DMS79 treated with DMSO at 0.1 percent for 48 hours (cell line): ENCODE results near the gene BSX.

Experiments
- DNase-seq: peaks from one replicate; lab custom pipeline; 2025; lab: John Stamatoyannopoulos, UW

Gene BSX

DNA sequence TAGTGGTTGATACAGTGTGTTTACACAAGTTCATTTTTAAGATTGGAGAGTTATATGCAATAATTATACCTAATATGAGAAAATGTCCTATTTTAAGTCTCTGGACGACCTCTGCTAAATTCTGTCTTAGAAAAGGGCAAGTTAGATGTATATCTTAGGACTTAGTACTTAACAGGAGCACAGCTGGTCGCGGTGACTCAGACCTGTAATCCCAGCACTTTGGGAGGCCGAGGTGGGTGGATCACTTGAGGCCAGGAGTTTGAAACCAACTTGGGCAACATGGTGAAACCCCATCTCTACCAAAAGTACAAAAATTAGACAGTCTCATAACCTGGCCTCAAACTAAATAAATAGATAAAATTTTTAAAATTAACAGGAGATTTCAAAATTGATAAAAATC is 27.2 kb downstream of the BSX start:
- no peak for DNase-seq

DNA sequence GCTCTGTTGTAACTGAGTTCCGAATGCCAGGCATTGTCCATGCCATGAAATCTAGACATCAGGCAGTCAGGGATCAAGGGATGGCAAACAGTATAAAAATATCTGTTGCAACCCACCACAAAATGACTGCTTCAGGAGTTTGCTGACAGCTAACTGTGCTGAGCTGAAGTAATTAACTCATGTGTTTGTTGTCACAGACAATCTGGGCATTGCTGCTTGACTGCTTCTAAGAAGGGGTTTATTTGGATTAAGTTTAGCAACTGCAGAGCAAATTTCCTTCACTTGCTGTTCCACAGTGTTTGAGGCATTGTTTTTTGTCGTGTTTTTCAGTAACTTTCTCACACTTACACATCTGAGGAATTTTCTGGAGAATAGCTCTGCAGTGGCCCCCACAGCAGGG is 30.4 kb downstream of the BSX start:
- no peak for DNase-seq

- no peak for DNase-seq
These were observed 43.1 kb downstream of the BSX start for GRCh38 chr11:122938557-122938956.

DNA sequence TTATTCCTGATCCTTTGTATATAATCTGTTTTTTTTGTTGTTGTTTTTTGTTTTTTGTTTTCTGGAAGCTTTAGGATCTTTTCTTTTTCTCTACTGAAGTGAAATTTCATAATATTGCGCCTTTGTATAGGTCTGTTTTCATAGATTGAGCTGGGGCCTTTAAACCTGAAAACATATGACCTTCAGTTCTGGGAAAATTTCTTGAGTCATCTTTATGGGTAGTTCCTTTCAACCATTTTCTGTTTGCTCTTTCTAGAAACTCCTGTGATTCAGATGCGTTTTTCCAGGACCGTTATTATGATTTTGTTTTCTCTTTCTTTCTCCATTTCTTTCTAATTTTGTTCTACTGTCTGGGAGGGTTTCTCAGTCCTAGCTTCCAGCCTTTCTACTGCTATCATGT is 43.7 kb downstream of the BSX start:
- no peak for DNase-seq

DNA sequence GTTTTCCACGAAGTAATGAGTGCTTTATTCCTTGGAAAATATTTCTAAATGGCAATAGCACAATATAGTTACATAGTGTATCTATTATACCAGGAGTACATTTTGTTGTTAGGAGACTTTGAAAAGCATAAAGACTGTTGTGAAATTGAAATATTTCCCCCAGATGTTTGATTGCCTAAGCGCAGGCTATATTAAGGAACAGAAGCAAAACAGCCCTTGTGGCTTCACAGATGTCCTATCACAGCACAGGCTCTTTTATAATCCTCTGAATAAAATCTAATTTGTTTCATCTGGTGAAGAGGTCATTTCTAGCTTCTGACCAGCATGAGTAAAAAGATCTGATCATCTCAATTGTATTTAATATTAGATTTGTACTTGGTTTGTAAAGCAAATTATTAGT is 48.2 kb downstream of the BSX start:
- DNase-seq: no peak

DNA sequence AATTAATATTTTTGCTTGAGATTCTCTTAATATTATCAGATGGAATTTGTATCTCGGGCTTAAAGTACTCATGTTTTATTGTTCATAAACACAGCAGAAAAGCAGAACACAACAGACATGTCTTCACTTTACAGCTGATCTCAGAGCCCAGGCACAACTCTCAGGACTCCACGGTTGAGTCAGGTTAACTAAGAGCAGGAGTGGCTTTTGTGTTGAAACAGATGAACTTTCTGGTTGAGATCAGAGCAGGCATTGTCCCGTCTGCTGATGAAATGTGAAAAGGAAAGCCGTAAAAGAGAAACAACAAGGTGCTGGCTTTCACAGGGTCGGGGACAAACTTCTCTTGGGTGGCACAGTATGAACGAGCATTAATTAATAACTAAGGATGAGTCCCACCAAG is 50.1 kb downstream of the BSX start:
- no peak for DNase-seq
